Measurements from ENCODE around the gene SYNPR.
"Not testable (repeated sequence)": the region's sequence is repeated elsewhere in the genome, so short reads cannot be mapped to it uniquely, and the experiment has no call there.

Gene SYNPR

GRCh38 chr3:63609408-63609807 is 331.3 kb downstream of the SYNPR start:
- DNase-seq (ENCODE audit: low read depth in 4 of 4, low spot score in 1 of 4) = no peak

- DNase-seq (ENCODE audit: low read depth in 4 of 4, low spot score in 1 of 4) = no peak
Observed at GRCh38 chr3:63609834-63610233, 331.7 kb downstream of the SYNPR start.

GRCh38 chr3:63611382-63611781 is 333.3 kb downstream of the SYNPR start:
- no peak for DNase-seq (ENCODE audit: low read depth in 4 of 4, low spot score in 1 of 4)

- DNase-seq (ENCODE audit: low read depth in 4 of 4, low spot score in 1 of 4) = no peak
Observed at GRCh38 chr3:63613561-63613960, 335.5 kb downstream of the SYNPR start.

- DNase-seq (ENCODE audit: low read depth in 4 of 4, low spot score in 1 of 4) = no peak
Observed at GRCh38 chr3:63617391-63617790, 339.3 kb downstream of the SYNPR start.

- no peak for DNase-seq (ENCODE audit: low read depth in 4 of 4, low spot score in 1 of 4)
Observed at GRCh38 chr3:63624941-63625560, 346.9 kb downstream of the SYNPR start.

GRCh38 chr3:63631670-63632069 is 353.6 kb downstream of the SYNPR start:
- no peak for DNase-seq (ENCODE audit: low read depth in 4 of 4, low spot score in 1 of 4)

GRCh38 chr3:63635186-63635585 is 357.1 kb downstream of the SYNPR start:
- no peak for DNase-seq (ENCODE audit: low read depth in 4 of 4, low spot score in 1 of 4)

GRCh38 chr3:63639806-63640205 is 361.7 kb downstream of the SYNPR start:
- no peak for DNase-seq (ENCODE audit: low read depth in 4 of 4, low spot score in 1 of 4)

- DNase-seq (ENCODE audit: low read depth in 4 of 4, low spot score in 1 of 4) = no peak
Observed at GRCh38 chr3:63642488-63642887, 364.4 kb downstream of the SYNPR start.

- DNase-seq (ENCODE audit: low read depth in 4 of 4, low spot score in 1 of 4) = no peak
Observed at GRCh38 chr3:63644212-63644797, 366.2 kb downstream of the SYNPR start.

- DNase-seq (ENCODE audit: low read depth in 4 of 4, low spot score in 1 of 4) = not testable (repeated sequence)
Observed at GRCh38 chr3:63644928-63645781, 367.0 kb downstream of the SYNPR start.

GRCh38 chr3:63652066-63652725 is 374.1 kb downstream of the SYNPR start, which contains the start of gene SNTN:
Gene SNTN (plus strand): TSS chr3:63652675. CDS start chr3:63652688, 13 bp downstream.
- no peak for DNase-seq (ENCODE audit: low read depth in 4 of 4, low spot score in 1 of 4)

- DNase-seq (ENCODE audit: low read depth in 4 of 4, low spot score in 1 of 4) = no peak
Observed at GRCh38 chr3:63654211-63654610, 376.1 kb downstream of the SYNPR start.

GRCh38 chr3:63654931-63655330 is 376.8 kb downstream of the SYNPR start:
- DNase-seq (ENCODE audit: low read depth in 4 of 4, low spot score in 1 of 4) = no peak

- DNase-seq (ENCODE audit: low read depth in 4 of 4, low spot score in 1 of 4) = no peak
Observed at GRCh38 chr3:63655519-63655918, 377.4 kb downstream of the SYNPR start.

GRCh38 chr3:63656786-63657185 is 378.7 kb downstream of the SYNPR start:
- DNase-seq (ENCODE audit: low read depth in 4 of 4, low spot score in 1 of 4) = no peak

- no peak for DNase-seq (ENCODE audit: low read depth in 4 of 4, low spot score in 1 of 4)
Observed at GRCh38 chr3:63661242-63661641, 383.1 kb downstream of the SYNPR start.

- DNase-seq (ENCODE audit: low read depth in 4 of 4, low spot score in 1 of 4) = no peak
Observed at GRCh38 chr3:63662011-63662410, 383.9 kb downstream of the SYNPR start.

GRCh38 chr3:63662500-63662899 is 384.4 kb downstream of the SYNPR start:
- no peak for DNase-seq (ENCODE audit: low read depth in 4 of 4, low spot score in 1 of 4)

Data from stimulated activated CD4-positive, alpha-beta T cell treated with anti-CD3 and anti-CD28 coated beads, Interleukin-1b, Interleukin-23, amount 100 ng/mL, for 24 hours (primary cell).